Neural crest cell (in vitro differentiated cells): ENCODE results near the gene NSD1. TPM values are rescaled to one million over a fixed set of nuclear protein-coding genes. Genes with fewer than 3 reads are reported as not detected.
A peak's percentile ranks its signal among the peaks of the same experiment; 100 is the strongest.

ENCODE experiments used
- DNase-seq: peaks from one replicate; pipeline ENCODE4 v3.0.0; 2021; ENCODE audit warnings: low read depth, mixed read lengths, low spot score
- H3K27ac Mint-ChIP-seq: one replicate; pipeline ENCODE4 v1.8.0; 2021; ENCODE audit warnings: mild to moderate bottlenecking, mixed read lengths; ENCODE audit not compliant: unreplicated experiment
- H3K27me3 Mint-ChIP-seq: 2 replicates; pipeline ENCODE4 v1.8.0; 2021; ENCODE audit warnings: low read depth, mild to moderate bottlenecking, mixed read lengths
- H3K36me3 Mint-ChIP-seq: 2 replicates; pipeline ENCODE4 v1.8.0; 2021; ENCODE audit warnings: low read depth, mild to moderate bottlenecking, mixed read lengths
- H3K4me1 Mint-ChIP-seq: 2 replicates; pipeline ENCODE4 v1.8.0; 2021; ENCODE audit warnings: mixed read lengths
- H3K4me3 Mint-ChIP-seq: one replicate; pipeline ENCODE4 v1.8.0; 2021; ENCODE audit warnings: mild to moderate bottlenecking, mixed read lengths
- H3K9me3 Mint-ChIP-seq: 2 replicates; pipeline ENCODE4 v1.8.0; 2021; ENCODE audit warnings: mixed read lengths
- total RNA-seq: library from RNA; stranded (reverse); gene quantifications from 2 replicates; pipeline ENCODE4 v1.2.1, GENCODE V29; 2021
- TF ChIP-seq, protein P1 (sequence below): fragments of 200-600 bp; sonication (generic); conservative IDR thresholded peaks from 2 replicates; pipeline ENCODE4 v1.5.0; 2021; ENCODE audit warnings: antibody characterized with exemption, mild to moderate bottlenecking

The NSD1 gene
- total RNA-seq, 1 donor from 2014 or later: 122 TPM

- Mint-ChIP-seq H3K27ac (no peak overlapping the region), H3K4me1 (peaks cover 24% of the 10 kb centered on the region), H3K9me3 (no peaks in the 10 kb centered on the region), H3K27me3 (peaks cover 14% of the 10 kb centered on the region), H3K36me3 (no peaks in the 10 kb centered on the region), H3K4me3 (peak overlapping the region; percentile 19)
- DNase-seq: no peak
- TF ChIP-seq, protein P1, sequence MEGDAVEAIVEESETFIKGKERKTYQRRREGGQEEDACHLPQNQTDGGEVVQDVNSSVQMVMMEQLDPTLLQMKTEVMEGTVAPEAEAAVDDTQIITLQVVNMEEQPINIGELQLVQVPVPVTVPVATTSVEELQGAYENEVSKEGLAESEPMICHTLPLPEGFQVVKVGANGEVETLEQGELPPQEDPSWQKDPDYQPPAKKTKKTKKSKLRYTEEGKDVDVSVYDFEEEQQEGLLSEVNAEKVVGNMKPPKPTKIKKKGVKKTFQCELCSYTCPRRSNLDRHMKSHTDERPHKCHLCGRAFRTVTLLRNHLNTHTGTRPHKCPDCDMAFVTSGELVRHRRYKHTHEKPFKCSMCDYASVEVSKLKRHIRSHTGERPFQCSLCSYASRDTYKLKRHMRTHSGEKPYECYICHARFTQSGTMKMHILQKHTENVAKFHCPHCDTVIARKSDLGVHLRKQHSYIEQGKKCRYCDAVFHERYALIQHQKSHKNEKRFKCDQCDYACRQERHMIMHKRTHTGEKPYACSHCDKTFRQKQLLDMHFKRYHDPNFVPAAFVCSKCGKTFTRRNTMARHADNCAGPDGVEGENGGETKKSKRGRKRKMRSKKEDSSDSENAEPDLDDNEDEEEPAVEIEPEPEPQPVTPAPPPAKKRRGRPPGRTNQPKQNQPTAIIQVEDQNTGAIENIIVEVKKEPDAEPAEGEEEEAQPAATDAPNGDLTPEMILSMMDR: no peak
Observed at GRCh38 chr5:177087398-177088005, 46.1 kb upstream of the NSD1 start.

DNA sequence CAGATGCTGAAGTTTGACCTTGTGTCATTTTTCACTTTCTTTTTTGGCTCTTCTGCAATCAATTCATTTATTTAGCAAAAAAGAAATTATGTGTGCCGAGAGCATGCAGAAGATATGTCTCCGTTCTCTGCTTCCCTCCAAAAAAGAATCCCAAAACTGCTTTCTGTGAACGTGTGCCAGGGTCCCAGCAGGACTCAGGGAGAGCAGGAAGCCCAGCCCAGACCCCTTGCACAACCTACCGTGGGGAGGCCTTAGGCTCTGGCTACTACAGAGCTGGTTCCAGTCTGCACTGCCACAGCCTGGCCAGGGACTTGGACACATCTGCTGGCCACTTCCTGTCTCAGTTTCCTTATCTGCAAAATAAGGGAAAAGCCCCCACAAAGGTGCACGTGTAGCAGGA is 44.4 kb upstream of the NSD1 start:
- H3K4me1 Mint-ChIP-seq: peaks cover 24% of the 10 kb centered on the region
- H3K4me3 Mint-ChIP-seq: peak overlapping the region; percentile 35
- H3K27ac Mint-ChIP-seq: no peak overlapping the region
- no peaks in the 10 kb centered on the region for H3K9me3 Mint-ChIP-seq
- no peaks in the 10 kb centered on the region for H3K36me3 Mint-ChIP-seq
- no peak for DNase-seq
- peaks cover 14% of the 10 kb centered on the region for H3K27me3 Mint-ChIP-seq
- TF ChIP-seq, protein P1: no peak

DNA sequence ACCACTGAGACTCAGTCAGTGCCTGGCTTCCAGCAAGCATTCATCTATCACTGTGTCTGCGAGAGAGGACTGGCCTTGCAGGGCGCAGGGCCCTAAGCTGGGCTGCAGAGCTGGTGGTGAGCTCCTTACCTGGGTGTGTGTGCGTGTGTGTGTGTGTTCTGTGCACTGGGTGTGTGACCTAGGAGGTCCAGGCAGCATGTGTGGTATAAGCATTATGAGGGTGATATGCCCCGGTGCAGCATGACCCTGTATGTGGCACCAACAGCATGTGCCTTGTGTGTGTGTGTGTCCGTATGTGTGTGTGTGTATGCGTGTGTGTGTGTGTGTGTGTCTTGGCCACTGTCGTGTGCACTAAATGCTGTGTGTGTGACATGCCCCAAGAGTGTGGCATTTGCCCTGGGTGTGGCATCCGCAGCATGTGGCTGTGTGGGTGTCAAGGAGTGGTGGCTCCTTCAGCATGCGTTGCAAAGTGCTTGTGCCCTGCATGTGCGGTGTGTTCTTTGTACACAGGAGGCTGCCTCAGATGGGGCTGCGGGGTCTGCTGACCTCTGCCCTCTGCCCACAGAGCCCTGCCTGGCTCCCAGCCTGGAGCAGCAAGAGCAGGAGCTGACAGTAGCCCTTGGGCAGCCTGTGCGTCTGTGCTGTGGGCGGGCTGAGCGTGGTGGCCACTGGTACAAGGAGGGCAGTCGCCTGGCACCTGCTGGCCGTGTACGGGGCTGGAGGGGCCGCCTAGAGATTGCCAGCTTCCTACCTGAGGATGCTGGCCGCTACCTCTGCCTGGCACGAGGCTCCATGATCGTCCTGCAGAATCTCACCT is 43.5 kb upstream of the NSD1 start:
- TF ChIP-seq, protein P1: no peak
- DNase-seq: no peak
- H3K27ac Mint-ChIP-seq: no peak overlapping the region
- H3K36me3 Mint-ChIP-seq: no peaks in the 10 kb centered on the region
- no peaks in the 10 kb centered on the region for H3K9me3 Mint-ChIP-seq
- peaks cover 14% of the 10 kb centered on the region for H3K27me3 Mint-ChIP-seq
- H3K4me3 Mint-ChIP-seq: no peak overlapping the region
- peaks cover 33% of the 10 kb centered on the region for H3K4me1 Mint-ChIP-seq

GRCh38 chr5:177090813-177091212 is 42.8 kb upstream of the NSD1 start:
- DNase-seq: no peak
- Mint-ChIP-seq H3K4me3 (no peak overlapping the region), H3K36me3 (no peaks in the 10 kb centered on the region), H3K27me3 (peaks cover 14% of the 10 kb centered on the region), H3K9me3 (no peaks in the 10 kb centered on the region), H3K4me1 (peaks cover 37% of the 10 kb centered on the region), H3K27ac (peak overlapping the region; percentile 27)
- TF ChIP-seq, protein P1: no peak

- peak overlapping the region; percentile 27 for H3K27ac Mint-ChIP-seq
- TF ChIP-seq, protein P1: no peak
- peaks cover 33% of the 10 kb centered on the region for H3K4me1 Mint-ChIP-seq
- no peak overlapping the region for H3K4me3 Mint-ChIP-seq
- peaks cover 11% of the 10 kb centered on the region for H3K27me3 Mint-ChIP-seq
- H3K9me3 Mint-ChIP-seq: no peaks in the 10 kb centered on the region
- DNase-seq: no peak
- H3K36me3 Mint-ChIP-seq: no peaks in the 10 kb centered on the region
Observed at GRCh38 chr5:177091232-177091631, 42.3 kb upstream of the NSD1 start.
